Natural killer cell (primary cell): Measurements from ENCODE around the gene FSHR. TPM values are rescaled to one million over a fixed set of nuclear protein-coding genes. Genes with fewer than 3 reads are reported as not detected.

Experiments used
- ATAC-seq, 3 donors: fragments of 150-1000 bp in 2 of 3; fragments of 200-7000 bp in 1 of 3; cut with Tn5 transposase; 1 replicate in 1 of 3; 2 replicates in 2 of 3; pipeline ENCODE4 v1.10.0; 2021; ENCODE audit warnings: mild to moderate bottlenecking in 2 of 3, moderate library complexity in 2 of 3
- DNase-seq, 2 donors: peaks; one replicate each; pipeline versions ENCODE4 v3.0.0 to v3.0.0-alpha.2; 2013 to 2021; ENCODE audit warnings: mixed read lengths in 1 of 2
- H3K27ac ChIP-seq: one replicate; pipeline ENCODE4 v1.5.1; 2013; ENCODE audit warnings: mild to moderate bottlenecking, low read length
- H3K27me3 ChIP-seq: one replicate; pipeline ENCODE4 v1.6.1; 2013; ENCODE audit warnings: low read length; ENCODE audit not compliant: control insufficient read depth, insufficient read depth
- H3K36me3 ChIP-seq: one replicate; pipeline ENCODE4 v1.6.1; 2013; ENCODE audit warnings: low read length; ENCODE audit not compliant: control insufficient read depth, insufficient read depth
- H3K4me1 ChIP-seq: one replicate; pipeline ENCODE4 v1.6.1; 2013; ENCODE audit warnings: low read length; ENCODE audit not compliant: control insufficient read depth, insufficient read depth
- H3K4me3 ChIP-seq: one replicate; pipeline ENCODE4 v1.5.1; 2013; ENCODE audit warnings: low read length
- H3K9me3 ChIP-seq: one replicate; pipeline ENCODE4 v1.6.1; 2013; ENCODE audit warnings: low read length; ENCODE audit not compliant: control insufficient read depth, insufficient read depth
- H3K27ac Mint-ChIP-seq, 2 donors: one replicate each; pipeline ENCODE4 v1.8.0; 2022; ENCODE audit warnings: mild to moderate bottlenecking in 2 of 2, mixed read lengths in 2 of 2, moderate library complexity in 1 of 2
- H3K27me3 Mint-ChIP-seq, 2 donors: one replicate each; pipeline ENCODE4 v1.8.0; 2022; ENCODE audit warnings: low read depth in 2 of 2, mixed read lengths in 2 of 2
- H3K36me3 Mint-ChIP-seq: one replicate; pipeline ENCODE4 v1.8.0; 2022; ENCODE audit warnings: mixed read lengths
- H3K4me1 Mint-ChIP-seq, 2 donors: one replicate each; pipeline ENCODE4 v1.8.0; 2022; ENCODE audit warnings: mixed read lengths in 2 of 2
- H3K4me3 Mint-ChIP-seq: one replicate; pipeline ENCODE4 v1.8.0; 2022; ENCODE audit warnings: mild to moderate bottlenecking, moderate library complexity, mixed read lengths
- H3K9me3 Mint-ChIP-seq, 2 donors: one replicate each; pipeline ENCODE4 v1.8.0; 2022; ENCODE audit warnings: mixed read lengths in 2 of 2
- WGBS: methylation state at CpG from one replicate; pipeline ENCODE4 v1.1.7; 2013; ENCODE audit warnings: missing lambda C conversion rate; ENCODE audit not compliant: insufficient coverage; 5-methylcytosine and 5-hydroxymethylcytosine counted together
- intact Hi-C: fragments of 100-400 bp; cut with micrococcal nuclease; formaldehyde crosslinking; loops from one replicate; pipeline ENCODE4 v1.14.2; 2022
- total RNA-seq, 4 donors: library from RNA; stranded (reverse); fragments of 120-200 nt in 1 of 4; gene quantifications; one replicate each; pipeline versions ENCODE4 v1.2.3 to v1.2.4, GENCODE V29; 2013 to 2022
- TF ChIP-seq, protein P1 (sequence below): fragments of 200-600 bp; IDR thresholded peaks from one replicate; pipeline ENCODE4 v1.8.0; 2022; ENCODE audit warnings: antibody characterized with exemption

FSHR gene
- total RNA-seq, 3 donors from 2014 or later (not counting 1 experiment from before 2014, with no cell fraction given): not detected

DNA sequence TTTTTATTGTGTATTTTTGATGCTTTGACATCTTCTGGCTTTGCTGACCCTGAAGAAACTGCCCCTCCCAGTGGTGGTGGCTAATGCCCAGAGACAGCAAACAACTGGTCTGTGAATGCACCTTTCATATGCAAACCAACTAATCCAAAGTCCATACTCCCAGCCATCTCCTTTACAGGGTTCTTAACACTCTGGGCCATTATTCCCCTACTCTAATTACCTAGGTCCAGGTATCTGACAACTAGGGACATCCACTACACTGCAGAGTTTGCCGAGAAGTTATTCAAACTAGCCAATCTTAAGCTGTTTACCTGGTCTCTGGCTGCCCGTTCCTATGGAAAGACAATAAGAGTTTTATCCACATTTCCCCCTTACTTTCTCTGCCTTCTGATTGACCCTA lies 73.6 kb downstream of the FSHR start:
- Histone ChIP-seq H3K36me3 (no peaks in the 10 kb centered on the region), H3K9me3 (peaks cover 3% of the 10 kb centered on the region), H3K27me3 (no peaks in the 10 kb centered on the region), H3K4me1 (no peaks in the 10 kb centered on the region), H3K4me3 (no peak overlapping the region), H3K27ac (no peak overlapping the region)
- no peak overlapping the region for H3K27ac Mint-ChIP-seq
- H3K9me3 Mint-ChIP-seq: peaks cover 9 to 13% of the 10 kb centered on the region in 2 donors
- DNase-seq (no peak), ATAC-seq (no peak)
- H3K36me3 Mint-ChIP-seq: no peaks in the 10 kb centered on the region
- no peak overlapping the region for H3K4me3 Mint-ChIP-seq
- WGBS: 58% methylated on average over 2 of the region's 2 CpGs
- H3K27me3 Mint-ChIP-seq: no peaks in the 10 kb centered on the region
- H3K4me1 Mint-ChIP-seq: no peaks in the 10 kb centered on the region
- intact Hi-C loops: no loop called here
- TF ChIP-seq, protein P1, sequence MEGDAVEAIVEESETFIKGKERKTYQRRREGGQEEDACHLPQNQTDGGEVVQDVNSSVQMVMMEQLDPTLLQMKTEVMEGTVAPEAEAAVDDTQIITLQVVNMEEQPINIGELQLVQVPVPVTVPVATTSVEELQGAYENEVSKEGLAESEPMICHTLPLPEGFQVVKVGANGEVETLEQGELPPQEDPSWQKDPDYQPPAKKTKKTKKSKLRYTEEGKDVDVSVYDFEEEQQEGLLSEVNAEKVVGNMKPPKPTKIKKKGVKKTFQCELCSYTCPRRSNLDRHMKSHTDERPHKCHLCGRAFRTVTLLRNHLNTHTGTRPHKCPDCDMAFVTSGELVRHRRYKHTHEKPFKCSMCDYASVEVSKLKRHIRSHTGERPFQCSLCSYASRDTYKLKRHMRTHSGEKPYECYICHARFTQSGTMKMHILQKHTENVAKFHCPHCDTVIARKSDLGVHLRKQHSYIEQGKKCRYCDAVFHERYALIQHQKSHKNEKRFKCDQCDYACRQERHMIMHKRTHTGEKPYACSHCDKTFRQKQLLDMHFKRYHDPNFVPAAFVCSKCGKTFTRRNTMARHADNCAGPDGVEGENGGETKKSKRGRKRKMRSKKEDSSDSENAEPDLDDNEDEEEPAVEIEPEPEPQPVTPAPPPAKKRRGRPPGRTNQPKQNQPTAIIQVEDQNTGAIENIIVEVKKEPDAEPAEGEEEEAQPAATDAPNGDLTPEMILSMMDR: no peak

DNA sequence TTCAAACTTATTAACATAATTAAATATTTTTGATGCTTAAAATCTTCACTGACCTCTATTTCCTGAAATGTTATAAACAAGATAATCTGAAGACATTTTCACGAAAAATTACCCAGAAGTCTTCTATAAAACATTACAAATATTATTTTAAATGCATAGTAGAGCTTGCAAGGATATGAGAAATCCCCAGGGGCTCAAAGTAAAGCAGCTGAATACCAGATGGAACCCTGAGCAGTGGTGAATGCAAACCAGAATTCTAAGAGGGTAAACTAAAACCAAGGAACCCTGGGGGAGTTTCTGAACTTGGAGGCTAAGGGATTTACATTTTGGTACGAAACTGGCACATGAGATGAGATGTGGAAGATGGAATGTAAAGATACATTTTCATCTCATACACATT lies 83.6 kb downstream of the FSHR start:
- no CpG with 5 or more reads among the region's 2 CpGs for WGBS
- no peak overlapping the region for H3K4me3 Mint-ChIP-seq
- H3K27me3 Mint-ChIP-seq: no peaks in the 10 kb centered on the region
- no peaks in the 10 kb centered on the region for H3K36me3 Mint-ChIP-seq
- intact Hi-C loops: no loop called here
- DNase-seq (no peak), ATAC-seq (no peak)
- no peak overlapping the region for H3K4me3 ChIP-seq
- H3K4me1 ChIP-seq: no peaks in the 10 kb centered on the region
- peaks cover 11 to 14% of the 10 kb centered on the region in 2 donors for H3K9me3 Mint-ChIP-seq
- no peaks in the 10 kb centered on the region for H3K4me1 Mint-ChIP-seq
- no peaks in the 10 kb centered on the region for H3K27me3 ChIP-seq
- no peaks in the 10 kb centered on the region for H3K36me3 ChIP-seq
- no peaks in the 10 kb centered on the region for H3K9me3 ChIP-seq
- no peak overlapping the region for H3K27ac ChIP-seq
- TF ChIP-seq, protein P1: no peak
- no peak overlapping the region for H3K27ac Mint-ChIP-seq

- WGBS: no CpG with 5 or more reads among the region's 1 CpG
- H3K27me3 Mint-ChIP-seq: no peaks in the 10 kb centered on the region
- ATAC-seq: no peak
- H3K9me3 ChIP-seq: no peaks in the 10 kb centered on the region
- no peaks in the 10 kb centered on the region for H3K27me3 ChIP-seq
- TF ChIP-seq, protein P1: no peak
- H3K9me3 Mint-ChIP-seq: peaks cover 11 to 12% of the 10 kb centered on the region in 2 donors
- H3K36me3 Mint-ChIP-seq: no peaks in the 10 kb centered on the region
- H3K4me3 ChIP-seq: no peak overlapping the region
- no peaks in the 10 kb centered on the region for H3K4me1 Mint-ChIP-seq
- no peaks in the 10 kb centered on the region for H3K4me1 ChIP-seq
- H3K4me3 Mint-ChIP-seq: no peak overlapping the region
- H3K36me3 ChIP-seq: no peaks in the 10 kb centered on the region
- no peak for DNase-seq
- intact Hi-C loops: no loop called here
- H3K27ac ChIP-seq: no peak overlapping the region
- H3K27ac Mint-ChIP-seq: no peak overlapping the region
These were observed 84.5 kb downstream of the FSHR start for GRCh38 chr2:49069829-49070228.

- Mint-ChIP-seq H3K4me3 (no peak overlapping the region), H3K9me3 (peaks cover 7 to 10% of the 10 kb centered on the region in 2 donors), H3K36me3 (no peaks in the 10 kb centered on the region), H3K4me1 (no peaks in the 10 kb centered on the region), H3K27ac (no peak overlapping the region), H3K27me3 (no peaks in the 10 kb centered on the region)
- DNase-seq (no peak), ATAC-seq (no peak)
- H3K27me3 ChIP-seq: no peaks in the 10 kb centered on the region
- H3K36me3 ChIP-seq: no peaks in the 10 kb centered on the region
- H3K9me3 ChIP-seq: no peaks in the 10 kb centered on the region
- intact Hi-C loops: no loop called here
- H3K27ac ChIP-seq: no peak overlapping the region
- TF ChIP-seq, protein P1: no peak
- no peaks in the 10 kb centered on the region for H3K4me1 ChIP-seq
- H3K4me3 ChIP-seq: no peak overlapping the region
These were observed 85.7 kb downstream of the FSHR start for GRCh38 chr2:49068613-49069012.
